Astrocyte of the spinal cord (primary cell): ENCODE data around the gene VSTM4.

ENCODE experiments used
- DNase-seq: peaks from one replicate; pipeline ENCODE4 v3.0.0; 2011; ENCODE audit warnings: low read depth, low spot score
- H3K4me3 ChIP-seq: 2 replicates; pipeline ENCODE4 v1.5.1; 2011; ENCODE audit warnings: low read depth, mild to moderate bottlenecking, low read length, moderate library complexity
- CTCF ChIP-seq: IDR thresholded peaks from 2 replicates; pipeline ENCODE4 v1.5.1; 2012; ENCODE audit warnings: low read depth, mild to moderate bottlenecking, low read length, inconsistent platforms
- in situ Hi-C: cut with HindIII; loops from 2 replicates; pipeline ENCODE4 v1.10.0; 2017; ENCODE audit warnings: low sequenced_read_pairs

The VSTM4 gene

GRCh38 chr10:49153115-49153514 lies 37.8 kb upstream of the VSTM4 start:
- in situ Hi-C loops, result no loop called here
- TF ChIP-seq CTCF, result no peak
- no peak overlapping the region for H3K4me3 ChIP-seq
- DNase-seq, result no peak

GRCh38 chr10:49152663-49153062 lies 37.3 kb upstream of the VSTM4 start:
- no peak for DNase-seq
- in situ Hi-C loops, result no loop called here
- TF ChIP-seq CTCF, result no peak
- H3K4me3 ChIP-seq, result no peak overlapping the region

GRCh38 chr10:49152037-49152436 lies 36.7 kb upstream of the VSTM4 start:
- no peak for TF ChIP-seq CTCF
- in situ Hi-C loops, result no loop called here
- no peak overlapping the region for H3K4me3 ChIP-seq

GRCh38 chr10:49151481-49151880 lies 36.2 kb upstream of the VSTM4 start:
- no peak overlapping the region for H3K4me3 ChIP-seq
- in situ Hi-C loops, result no loop called here
- no peak for DNase-seq
- TF ChIP-seq CTCF, result no peak

More at GRCh38 chr10:49152037-49152436, 36.7 kb upstream of the VSTM4 start:
- no peak for DNase-seq

- TF ChIP-seq CTCF, result no peak
- H3K4me3 ChIP-seq, result no peak overlapping the region
- no peak for DNase-seq
- in situ Hi-C loops, result no loop called here
Observed at GRCh38 chr10:49151025-49151445, 35.7 kb upstream of the VSTM4 start.

- no peak for DNase-seq
- TF ChIP-seq CTCF, result no peak
- in situ Hi-C loops, result no loop called here
- no peak overlapping the region for H3K4me3 ChIP-seq
Observed at GRCh38 chr10:49150426-49150825, 35.1 kb upstream of the VSTM4 start.

GRCh38 chr10:49149881-49150280 lies 34.6 kb upstream of the VSTM4 start:
- DNase-seq, result no peak
- TF ChIP-seq CTCF, result no peak
- H3K4me3 ChIP-seq, result no peak overlapping the region
- in situ Hi-C loops, result no loop called here
